HG02970 (cell line): ENCODE measurements around the gene SPINT1.
"Not testable (repeated sequence)": the region's sequence is repeated elsewhere in the genome, so short reads cannot be mapped to it uniquely, and the experiment has no call there.

Source experiments
- ATAC-seq: cut with Tn5 transposase; IDR thresholded peaks from one replicate; pipeline ENCODE4 v1.9.1; 2021; ENCODE audit warnings: mild to moderate bottlenecking, moderate library complexity, moderate number of reproducible peaks; ENCODE audit not compliant: unreplicated experiment, low FRiP score

The SPINT1 gene

DNA sequence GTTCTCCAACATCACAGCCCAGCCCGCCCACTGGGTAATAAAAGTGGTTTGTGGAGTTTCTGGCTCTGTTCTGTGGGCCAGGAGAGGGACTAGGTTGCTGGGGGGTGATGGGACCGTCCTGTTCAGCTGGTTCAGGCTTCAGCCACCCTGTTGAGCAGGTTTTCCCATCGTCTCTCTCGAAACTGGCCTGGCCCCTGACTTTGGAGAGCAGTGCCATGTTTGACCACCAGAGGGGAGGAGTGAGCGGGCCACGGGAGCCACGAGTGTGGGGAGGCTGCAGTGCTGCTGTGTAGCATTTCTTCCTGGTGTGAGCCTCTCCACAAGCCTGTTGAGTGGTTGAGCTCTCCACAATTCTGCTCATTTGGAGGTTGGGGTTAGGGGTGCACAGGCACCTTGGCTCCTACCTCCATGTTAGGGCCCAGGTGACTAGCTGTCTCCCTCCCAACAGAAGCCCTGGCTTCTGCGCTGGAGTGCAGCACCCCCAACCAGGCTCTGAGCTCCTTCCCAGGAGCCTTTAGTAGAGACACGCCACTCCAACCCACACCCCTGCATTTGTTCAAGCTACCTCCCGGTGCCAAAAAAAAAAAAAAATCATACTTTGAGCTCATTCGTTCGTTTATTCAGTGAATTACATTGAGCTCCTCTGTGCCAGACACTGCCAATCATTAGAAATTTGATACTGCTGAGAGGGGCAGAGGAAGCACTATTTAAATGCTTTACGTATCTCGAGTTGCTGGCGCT, 13.9 kb downstream of the SPINT1 start:
- no peak for ATAC-seq

DNA sequence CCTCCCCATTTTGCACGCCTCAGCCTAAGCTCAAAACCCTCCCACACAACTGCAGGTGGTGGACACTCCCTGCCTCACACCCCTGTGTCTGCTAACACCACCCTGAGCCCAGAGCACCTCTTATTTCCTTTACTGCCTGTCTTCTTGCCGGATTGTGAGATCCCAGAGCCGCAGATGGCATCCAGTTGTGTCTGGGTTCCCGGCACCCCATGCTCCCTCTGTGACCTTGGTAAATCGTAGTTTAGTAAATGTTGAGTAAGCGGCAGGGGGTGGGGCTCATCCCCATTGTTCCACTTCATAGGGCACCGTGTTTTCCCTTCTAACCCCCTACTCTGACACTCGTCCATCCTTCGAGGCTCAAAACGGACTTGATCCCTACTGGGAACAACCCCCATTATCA, 14.9 kb downstream of the SPINT1 start:
- ATAC-seq: no peak

DNA sequence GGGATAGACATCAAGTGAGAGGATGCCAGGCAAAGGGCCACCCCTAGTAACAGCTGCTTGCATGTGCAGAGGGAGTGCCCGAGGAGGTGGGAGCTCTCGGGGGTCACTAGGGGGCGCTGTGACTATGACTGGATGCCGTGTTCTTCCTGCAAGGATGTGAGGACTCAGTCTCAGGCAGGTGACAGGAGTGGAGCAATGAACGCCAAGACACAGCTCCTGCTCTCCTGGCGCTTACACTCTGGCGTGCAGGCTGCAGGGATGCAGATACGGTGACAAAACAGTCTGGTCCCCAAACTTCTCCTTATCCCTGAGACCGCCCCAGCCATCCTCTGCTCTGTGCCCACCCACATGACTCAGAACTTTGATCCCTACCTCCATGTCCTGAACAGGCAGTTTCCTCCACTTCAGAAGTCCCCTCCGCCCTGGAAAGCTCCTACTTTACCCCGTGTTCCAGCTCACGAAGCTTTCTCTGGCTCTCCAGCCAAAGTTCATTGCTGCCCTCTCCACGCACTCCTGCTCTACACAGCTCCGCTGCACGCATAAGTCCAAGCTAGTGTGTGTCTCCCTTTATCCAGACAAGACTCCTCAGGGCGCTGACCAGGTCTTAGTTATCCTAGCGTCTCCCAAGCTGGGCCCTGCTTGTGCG, 15.5 kb downstream of the SPINT1 start:
- no peak for ATAC-seq

DNA sequence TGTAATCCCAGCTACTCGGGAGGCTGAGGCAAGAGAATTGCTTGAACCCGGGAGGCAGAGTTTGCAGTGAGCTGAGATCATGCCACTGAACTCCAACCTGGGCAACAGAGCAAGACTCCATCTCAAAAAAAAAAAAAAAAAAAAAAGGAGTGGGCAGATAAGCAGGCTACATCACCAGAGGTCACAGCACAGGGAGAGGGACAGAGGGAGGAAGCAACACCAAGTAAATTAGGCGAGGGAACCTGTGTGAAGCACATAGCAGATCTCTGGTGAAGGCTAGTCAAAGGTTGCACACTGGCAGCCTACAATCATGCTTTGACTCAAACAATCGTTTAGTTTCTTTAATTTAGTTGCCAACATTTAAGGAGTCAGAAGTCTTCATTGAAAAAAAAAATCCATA, 17.3 kb downstream of the SPINT1 start:
- not testable (repeated sequence) for ATAC-seq

DNA sequence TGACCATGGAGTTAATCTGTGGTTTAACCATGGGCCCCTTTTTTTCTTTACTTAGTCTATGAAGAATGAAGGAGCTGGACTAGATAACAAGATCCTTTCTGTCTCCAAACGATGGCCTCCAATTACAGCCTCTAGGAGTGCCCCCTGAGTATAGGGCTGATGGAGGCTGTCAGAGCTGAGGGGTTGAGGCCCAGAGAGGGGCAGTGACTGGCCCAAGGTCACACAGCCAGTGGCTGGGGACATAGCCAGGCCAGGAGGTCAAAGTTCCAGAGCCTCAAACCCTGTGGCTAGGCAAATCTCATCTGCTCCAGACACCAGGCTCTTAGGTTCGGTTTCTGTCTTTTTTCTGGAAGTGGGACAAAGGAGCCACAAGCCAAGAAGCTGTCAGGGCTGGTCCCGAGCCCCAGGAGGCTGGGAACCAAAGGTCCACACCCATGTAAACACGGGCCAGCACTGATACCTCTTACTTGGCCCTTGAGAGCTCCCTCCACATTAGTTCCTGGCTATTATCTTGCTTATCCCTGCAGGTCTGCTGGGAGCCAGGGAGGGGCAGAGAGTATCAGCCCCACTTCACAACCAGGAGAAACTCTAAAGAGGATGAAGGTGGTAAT, 19.9 kb downstream of the SPINT1 start:
- ATAC-seq: no peak

DNA sequence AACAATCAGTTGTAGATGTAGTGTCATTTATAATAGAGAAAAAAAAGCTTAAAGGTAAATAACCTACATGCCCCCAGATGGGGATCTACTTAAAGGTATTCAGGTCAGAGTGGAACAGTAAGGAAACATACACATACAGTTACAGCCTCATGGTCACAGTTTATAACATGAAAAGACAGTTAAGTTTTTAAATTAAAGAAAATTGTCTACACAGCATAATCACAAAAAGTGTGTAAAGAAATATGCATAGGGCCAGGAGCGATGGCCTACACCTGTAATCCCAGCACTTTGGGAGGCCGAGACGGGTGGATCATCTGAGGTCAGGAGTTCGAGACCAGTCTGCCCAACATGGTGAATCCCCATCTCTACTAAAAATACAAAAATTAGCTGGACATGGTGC, 23.4 kb downstream of the SPINT1 start:
- ATAC-seq: no peak

DNA sequence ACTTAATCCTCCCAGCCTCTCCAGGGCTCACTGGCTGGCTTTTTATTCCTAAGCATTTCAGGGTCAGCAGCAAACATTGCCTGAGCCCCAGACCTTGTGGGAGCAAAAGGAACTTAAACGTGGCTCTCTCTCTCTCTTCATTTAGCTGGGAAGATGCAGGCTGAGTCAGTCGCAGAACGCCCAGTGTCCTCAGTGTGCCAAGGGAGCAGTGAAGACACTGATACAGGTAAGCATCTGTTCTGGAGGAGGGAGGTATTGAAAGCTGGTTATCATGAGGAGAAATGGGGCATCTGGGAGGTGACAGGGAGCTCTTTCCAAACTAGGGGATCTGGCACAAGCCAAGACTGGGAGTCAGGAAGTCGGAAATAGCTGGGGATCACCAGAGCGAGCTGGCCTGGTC, 25.8 kb downstream of the SPINT1 start:
- no peak for ATAC-seq

DNA sequence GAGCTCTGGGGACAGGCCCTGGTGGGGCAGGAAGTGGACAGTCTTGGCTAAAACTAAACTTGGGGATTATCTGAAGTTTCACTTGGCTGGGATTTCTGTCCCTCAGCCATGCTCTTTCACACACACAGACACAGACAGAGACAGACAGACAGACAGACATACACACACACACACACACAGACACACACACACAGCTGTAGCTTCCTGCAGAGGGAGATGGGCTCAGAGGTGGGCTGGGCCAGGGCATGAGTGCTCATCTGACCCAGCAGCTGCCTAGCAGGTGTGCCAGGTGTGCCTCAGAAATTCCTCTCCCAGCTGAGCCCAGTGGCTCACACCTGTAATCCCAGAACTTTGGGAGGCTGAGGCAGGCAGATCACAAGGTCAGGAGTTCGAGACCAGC, 26.9 kb downstream of the SPINT1 start:
- no peak for ATAC-seq

DNA sequence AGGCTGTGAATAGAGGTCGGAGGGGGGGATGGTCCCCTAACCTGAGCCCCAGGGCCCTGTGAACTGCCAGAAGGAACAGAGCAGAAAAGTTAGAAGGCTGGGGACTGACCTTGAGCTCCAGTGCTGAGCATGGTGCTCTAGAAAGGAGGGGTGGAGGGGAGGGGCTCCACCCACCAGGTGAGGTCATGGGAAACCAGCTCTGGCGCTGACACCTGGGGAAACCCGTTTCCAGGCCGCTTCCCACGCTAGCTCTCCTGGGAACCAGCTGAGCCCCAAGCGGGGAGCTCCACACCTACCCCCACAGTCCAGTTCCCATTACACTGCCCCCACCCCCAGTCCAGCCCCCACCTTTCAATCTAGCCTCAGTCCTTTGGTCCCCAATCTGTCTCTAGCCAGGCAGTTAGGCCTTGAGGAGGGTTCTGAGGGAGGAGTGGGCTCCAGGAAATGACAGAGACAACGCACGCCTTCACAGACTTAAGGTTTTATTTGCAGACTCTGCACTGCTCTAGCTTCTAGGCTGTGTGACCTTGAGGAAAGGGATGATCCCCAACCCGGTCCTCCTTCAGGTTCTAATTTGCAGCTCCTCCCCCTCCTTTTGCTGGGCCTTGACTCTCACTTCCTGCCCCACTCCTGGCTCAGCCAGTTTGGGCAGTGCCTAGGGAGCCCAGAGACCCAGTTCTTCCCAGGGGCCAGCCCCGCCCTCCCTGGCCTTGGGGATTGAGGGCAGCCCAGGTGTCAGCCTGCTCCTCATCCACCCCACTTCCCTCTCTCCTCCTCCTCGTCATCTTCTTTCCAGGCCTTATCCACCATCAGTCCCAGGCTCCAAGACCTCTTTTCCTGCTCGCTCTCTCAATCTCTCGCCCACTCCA, 28.1 kb downstream of the SPINT1 start:
- ATAC-seq: no peak

DNA sequence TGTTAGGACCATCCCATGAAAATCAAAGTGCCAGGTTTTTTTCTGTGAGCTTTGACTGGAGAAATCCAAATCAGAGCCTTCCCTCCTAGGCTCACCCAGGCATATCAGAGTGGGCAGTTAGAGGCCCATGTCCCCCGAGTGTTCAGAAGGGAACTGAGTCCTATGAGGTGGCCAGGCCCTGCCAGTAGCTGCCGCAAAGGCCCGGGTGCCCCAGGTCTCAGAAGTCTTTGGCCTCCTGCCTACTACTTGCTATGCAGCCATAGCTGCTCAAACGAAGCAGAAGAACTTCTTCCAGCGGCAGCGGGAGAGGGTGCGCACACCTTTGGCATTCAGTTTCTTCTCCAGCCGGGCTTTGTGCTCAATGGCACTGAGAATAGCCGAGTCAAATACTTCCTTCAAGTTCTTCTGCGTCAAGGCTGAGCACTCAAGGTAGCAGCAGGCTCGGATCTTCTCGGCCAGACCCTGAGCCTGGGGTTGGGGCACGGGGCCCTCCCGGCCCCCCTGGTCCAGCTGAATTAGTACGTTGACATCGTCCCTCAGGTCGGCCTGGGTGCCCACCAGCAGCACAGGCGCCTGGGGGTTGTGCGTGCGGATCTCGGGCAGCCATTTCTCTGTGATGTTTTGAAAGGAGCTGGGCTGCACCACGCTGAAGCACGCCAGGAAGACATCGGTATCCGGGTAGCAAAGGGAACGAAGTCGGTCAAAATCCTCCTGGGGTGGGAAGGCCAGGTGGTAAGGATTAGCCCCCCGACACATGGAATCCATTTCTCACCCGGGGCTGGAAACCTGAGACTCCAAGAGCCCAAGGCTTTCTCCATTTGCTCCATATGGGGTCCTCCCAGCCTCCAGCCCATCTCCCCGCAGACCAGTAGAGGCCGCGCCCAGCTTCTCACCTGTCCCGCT, 29.2 kb downstream of the SPINT1 start:
- no peak for ATAC-seq

DNA sequence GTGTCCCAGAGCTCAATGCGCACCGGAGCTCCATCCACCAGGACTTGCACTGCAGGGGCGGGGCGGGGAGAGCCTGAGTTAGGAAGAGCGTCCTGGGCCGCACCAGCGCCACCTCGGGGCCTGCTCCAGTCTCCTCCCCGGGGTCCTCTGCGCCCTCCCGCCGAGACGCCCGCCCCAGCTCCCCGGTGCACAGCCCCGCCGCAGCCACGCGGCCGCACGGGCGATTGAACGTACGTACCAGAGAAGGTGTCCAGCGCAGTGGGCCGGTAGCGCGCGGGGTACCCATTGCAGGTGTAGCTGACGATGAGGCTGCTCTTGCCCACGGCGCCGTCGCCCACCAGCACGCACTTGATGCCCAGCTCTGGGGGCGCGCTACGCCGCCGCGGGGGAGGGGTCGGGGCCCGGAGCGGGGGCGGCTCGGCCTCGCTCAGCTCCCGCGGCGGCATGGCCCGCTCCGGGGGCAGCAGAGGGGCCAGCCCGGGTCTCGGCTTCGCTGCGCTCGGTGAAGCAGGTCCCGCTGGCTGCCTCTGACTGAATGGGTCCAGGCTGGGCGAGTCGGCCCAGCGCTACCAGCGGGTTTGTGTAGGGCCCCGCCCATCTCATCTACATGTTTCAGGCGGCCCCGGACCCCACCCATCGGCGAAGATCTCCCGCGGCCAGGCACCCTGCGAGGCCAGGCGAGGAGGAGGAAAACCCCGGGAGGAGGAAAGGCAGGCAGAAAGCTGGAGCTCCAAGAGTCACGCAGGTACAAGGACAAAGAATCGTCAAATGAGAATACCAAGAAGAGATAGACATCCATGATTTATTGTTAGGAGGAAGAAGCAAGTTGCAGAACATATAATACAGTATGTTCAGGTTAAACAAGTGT, 30.1 kb downstream of the SPINT1 start, which contains the start of gene RHOV:
Gene RHOV, minus strand, starts transcription at position 541 of the 868 bp plus-strand sequence. Its CDS starts 95 bp downstream, at position 446.
- ATAC-seq: no peak

DNA sequence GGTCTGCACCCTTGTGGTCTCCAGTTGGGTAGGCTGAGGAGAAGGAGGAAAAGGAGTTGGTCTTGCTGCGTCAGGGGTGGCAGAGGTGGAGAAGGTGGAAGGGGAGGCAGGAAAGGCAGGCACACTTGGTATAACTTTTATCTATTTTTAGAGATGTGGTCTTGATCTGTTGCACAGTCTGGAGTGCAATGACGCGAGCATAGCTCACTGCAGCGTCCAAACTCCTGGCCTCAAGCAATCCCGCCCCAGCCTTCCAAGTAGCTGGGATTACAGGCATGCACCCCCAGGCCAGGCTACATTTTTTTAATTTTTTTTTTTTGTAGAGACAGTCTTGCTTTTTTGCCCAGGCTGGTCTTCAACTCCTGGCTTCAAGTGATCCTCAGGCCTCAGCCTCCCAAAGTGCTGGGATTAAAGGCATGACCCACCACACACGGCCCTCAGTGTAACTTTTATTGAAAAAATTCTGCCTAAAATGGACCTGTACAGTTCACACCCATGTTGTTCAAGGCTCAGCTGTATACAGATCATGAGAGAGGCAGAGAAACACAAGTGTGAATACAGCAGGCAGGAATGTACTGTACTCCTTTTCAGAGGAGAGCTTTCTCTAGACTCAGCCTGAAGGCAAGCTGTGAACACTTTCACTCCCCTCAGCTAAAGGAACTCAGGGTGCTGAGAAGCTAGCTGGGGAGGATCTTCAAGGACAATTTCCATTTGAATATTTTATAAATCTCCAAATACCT, 32.3 kb downstream of the SPINT1 start:
- ATAC-seq: no peak

DNA sequence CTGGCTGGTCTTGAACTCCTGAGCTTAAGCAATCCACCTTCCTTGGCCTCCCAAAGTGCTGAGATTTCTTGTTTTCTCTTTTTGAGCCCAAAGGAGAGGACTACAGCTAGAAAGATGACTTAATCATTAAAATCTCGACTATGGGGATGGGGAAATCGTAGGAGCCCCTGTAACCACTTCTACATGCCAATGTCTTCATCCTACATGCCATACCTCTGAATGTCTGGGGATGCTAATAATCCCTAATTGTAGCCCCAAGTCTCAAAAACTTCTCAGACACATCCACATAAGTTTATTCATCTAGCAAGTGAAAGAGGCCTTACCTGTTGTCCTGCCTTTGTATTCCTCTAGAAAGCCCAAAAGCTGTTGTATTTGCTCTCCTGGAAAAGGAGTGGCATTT, 33.8 kb downstream of the SPINT1 start:
- no peak for ATAC-seq

DNA sequence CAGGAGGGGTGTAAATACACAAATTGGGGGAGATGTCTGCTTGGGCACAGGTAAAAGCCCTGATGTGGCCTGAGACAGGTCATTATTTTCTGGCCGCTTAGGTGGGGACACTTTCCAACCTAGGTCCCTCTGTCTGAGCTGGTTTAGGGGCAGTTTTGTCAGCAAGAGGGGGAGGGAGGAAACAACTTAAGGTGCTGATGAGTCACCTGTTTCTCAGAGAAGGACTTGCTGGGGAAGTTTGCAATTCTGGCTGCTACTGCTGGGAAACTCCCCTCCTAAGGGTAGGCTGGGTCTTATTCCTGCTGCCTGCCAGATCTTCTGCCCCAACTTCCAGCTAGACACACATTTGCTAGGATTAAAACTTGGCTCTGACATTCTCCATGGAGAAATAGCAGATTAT, 34.9 kb downstream of the SPINT1 start:
- no peak for ATAC-seq

DNA sequence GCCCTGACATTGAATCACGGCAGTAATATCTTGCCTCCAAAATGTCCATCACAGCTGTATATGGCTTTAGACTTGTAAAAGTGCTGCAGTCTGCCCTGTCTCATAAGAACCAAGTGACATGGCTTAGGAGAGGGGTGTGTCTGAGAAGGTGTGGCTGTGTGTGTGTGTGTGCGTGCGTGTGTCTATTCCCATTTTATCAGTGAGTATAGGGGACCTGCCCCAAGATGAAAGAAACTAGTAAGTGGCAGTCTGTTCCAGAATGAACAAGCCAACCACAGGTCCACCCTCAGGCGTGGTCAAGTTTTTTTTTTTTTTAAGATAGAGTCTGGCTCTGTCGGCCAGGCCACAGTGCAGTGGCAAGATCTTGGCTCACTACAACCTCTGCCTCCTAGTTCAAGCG, 35.8 kb downstream of the SPINT1 start:
- no peak for ATAC-seq

DNA sequence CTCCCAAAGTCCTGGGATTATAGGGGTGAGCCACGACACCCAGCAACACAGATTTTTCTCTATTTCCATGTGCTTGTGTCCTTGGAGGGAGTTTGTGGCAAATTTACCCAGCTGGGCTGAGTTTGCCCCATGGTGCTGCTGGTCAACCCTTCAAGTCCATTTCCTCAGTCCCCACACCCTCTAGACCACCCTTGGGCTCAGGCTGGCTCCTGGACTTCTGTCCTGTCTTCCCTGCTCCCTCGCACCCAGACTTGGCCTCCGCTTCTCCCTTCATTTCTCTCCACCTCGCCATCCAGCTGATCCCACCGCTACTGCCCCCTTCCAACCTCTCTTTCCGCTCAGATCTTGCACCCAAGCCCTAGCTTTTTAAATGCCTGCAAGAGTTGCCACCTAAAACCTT, 37.5 kb downstream of the SPINT1 start:
- no peak for ATAC-seq

DNA sequence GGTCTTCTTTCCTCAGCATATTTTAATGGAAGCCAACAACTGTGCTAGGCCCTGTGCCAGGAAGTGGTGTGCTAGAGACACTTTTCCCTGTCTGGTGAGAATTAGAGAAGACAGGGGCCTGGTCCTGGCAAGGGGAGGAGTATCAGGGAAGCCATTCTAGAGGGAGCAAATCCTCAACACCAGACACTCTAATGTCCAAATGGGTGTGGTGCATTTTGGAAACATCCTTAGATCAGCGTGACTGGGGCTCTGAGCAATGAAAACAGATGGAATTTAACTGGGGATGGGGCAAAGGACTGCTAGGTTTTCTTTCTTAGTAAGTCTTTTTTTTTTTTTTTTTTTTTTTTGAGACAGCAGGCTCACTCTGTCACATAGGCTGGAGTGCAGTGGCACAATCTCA, 42.7 kb downstream of the SPINT1 start:
- ATAC-seq: no peak

DNA sequence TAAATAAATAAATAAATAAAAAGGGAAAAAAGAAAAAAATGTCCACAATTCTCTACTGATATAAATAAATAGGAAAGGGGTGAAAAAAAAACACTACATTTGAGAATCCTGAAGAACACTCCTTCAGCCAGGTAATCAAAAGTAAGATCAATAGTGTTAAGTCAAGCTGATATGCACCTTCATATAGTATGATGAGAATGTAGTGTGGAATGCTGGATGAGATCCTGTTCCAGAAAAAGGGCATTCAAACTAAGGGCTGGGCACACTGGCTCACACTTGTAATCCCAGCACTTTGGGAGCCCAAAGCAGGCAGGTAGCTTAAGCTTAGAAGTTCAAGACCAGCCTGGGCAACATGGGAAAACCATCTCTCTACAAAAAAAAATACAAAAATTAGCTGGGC, 45.3 kb downstream of the SPINT1 start:
- no peak for ATAC-seq
